ENCODE results near the gene TMEM121.

DNA sequence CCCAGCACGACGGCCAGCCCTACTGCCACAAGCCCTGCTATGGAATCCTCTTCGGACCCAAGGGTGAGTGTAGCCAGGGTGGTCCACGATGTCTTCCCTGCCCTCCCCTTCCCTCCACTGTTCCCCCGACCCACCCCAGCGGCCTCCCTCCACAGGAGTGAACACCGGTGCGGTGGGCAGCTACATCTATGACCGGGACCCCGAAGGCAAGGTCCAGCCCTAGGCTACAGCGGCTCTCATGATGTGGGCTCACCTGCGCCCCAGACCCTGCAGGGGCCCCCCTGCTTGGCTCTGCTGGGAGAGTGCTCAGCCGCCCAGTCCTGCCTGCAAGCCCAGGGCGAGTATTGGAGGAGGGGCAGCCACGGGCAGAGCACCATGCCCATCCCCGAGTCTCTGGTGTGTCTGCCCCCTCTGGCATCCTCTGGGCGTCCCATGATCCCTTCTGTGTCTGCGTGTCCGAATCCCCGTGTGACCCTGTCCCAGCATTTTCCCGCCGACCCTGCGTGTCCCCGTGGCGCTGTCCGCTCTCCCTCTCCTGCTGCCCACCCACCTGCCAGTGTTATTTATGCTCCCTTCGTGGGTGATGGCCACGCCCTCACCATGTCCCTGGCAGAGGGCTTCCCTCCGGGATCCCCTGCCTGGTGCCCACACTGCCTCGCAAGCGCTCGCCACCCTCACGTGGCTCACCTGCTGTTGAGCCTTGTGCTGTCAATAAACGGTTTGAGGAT, 46.8 kb upstream of the TMEM121 start:
- TF ChIP-seq, protein P1, sequence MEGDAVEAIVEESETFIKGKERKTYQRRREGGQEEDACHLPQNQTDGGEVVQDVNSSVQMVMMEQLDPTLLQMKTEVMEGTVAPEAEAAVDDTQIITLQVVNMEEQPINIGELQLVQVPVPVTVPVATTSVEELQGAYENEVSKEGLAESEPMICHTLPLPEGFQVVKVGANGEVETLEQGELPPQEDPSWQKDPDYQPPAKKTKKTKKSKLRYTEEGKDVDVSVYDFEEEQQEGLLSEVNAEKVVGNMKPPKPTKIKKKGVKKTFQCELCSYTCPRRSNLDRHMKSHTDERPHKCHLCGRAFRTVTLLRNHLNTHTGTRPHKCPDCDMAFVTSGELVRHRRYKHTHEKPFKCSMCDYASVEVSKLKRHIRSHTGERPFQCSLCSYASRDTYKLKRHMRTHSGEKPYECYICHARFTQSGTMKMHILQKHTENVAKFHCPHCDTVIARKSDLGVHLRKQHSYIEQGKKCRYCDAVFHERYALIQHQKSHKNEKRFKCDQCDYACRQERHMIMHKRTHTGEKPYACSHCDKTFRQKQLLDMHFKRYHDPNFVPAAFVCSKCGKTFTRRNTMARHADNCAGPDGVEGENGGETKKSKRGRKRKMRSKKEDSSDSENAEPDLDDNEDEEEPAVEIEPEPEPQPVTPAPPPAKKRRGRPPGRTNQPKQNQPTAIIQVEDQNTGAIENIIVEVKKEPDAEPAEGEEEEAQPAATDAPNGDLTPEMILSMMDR (IDR thresholded peaks at IDR 0.05; ENCODE audit: low read depth, low read length), result no peak
- TF ChIP-seq EZH2phosphoT487 (IDR thresholded peaks at IDR 0.05; ENCODE audit: low read depth), result no peak

Data from OCI-LY3 (cell line).